SU-DHL-6 (cell line): Measurements from ENCODE around the gene MT1A.

ENCODE experiments used
- EZH2phosphoT487 ChIP-seq: fragments of 200-600 bp; sonication (generic), shearing (Covaris generic); conservative IDR thresholded peaks from 2 replicates; pipeline ENCODE4 v1.6.1; 2018; ENCODE audit warnings: mild to moderate bottlenecking, antibody characterized with exemption, low read length, moderate library complexity, mixed read lengths
- TF ChIP-seq, protein P1 (sequence below): fragments of 200-600 bp; sonication (generic); IDR thresholded peaks from one replicate; pipeline ENCODE4 v1.5.1; 2017; ENCODE audit warnings: antibody characterized with exemption, mild to moderate bottlenecking, low read length, moderate library complexity; ENCODE audit not compliant: insufficient read depth, poor library complexity, severe bottlenecking

DNA sequence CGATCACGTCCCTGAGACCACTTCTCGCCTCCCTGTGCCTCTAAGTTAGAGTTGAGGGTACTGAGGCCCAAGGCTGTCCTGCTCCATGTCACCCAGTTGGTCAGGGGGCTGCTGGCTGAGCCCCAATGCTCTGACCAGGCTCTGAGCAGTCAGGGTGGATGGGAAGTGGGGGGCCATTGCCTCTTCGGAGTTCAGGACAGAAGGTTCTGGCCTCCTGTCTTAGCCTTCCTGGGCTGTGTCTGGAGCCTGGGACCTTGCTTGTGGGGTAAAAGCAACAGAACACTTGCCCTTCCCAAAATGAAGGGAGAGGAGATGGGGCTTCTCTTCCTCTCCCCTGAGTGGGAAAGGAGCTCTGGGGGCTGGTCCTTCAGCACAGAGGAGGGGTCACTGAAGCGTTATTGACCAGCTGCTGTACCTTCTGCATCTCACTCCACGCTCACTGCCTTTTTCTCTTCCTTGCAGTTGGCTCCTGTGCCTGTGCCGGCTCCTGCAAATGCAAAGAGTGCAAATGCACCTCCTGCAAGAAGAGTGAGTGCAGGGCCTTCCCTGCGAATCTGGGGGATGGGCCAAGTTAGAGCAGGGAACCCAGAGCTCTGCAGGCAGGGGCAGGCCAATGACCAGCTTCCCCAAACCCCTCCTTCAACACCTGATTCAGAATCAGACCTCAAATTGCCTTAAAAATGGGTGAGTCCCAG lies 44.4 kb downstream of the MT1A start:
- TF ChIP-seq, protein P1, sequence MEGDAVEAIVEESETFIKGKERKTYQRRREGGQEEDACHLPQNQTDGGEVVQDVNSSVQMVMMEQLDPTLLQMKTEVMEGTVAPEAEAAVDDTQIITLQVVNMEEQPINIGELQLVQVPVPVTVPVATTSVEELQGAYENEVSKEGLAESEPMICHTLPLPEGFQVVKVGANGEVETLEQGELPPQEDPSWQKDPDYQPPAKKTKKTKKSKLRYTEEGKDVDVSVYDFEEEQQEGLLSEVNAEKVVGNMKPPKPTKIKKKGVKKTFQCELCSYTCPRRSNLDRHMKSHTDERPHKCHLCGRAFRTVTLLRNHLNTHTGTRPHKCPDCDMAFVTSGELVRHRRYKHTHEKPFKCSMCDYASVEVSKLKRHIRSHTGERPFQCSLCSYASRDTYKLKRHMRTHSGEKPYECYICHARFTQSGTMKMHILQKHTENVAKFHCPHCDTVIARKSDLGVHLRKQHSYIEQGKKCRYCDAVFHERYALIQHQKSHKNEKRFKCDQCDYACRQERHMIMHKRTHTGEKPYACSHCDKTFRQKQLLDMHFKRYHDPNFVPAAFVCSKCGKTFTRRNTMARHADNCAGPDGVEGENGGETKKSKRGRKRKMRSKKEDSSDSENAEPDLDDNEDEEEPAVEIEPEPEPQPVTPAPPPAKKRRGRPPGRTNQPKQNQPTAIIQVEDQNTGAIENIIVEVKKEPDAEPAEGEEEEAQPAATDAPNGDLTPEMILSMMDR, result no peak
- no peak for TF ChIP-seq EZH2phosphoT487
